HepG2 (cell line): ENCODE data around the gene GPR173. TPM values are rescaled to one million over a fixed set of nuclear protein-coding genes. Genes with fewer than 3 reads are reported as not detected.

Experiments
- KDM2A ChIP-seq: sonication (generic); formaldehyde crosslinking; IDR thresholded peaks from 2 replicates; pipeline ENCODE4 v1.4.0; 2020; ENCODE audit warnings: low read depth, missing genetic modification reagents, borderline replicate concordance
- NFIB ChIP-seq: sonication (generic); formaldehyde crosslinking; IDR thresholded peaks from 2 replicates; pipeline ENCODE4 v1.9.0; 2021; ENCODE audit warnings: missing genetic modification reagents, mild to moderate bottlenecking, borderline replicate concordance
- SAP130 ChIP-seq: IDR thresholded peaks from 2 replicates; pipeline ENCODE4 v1.6.1; 2016; ENCODE audit warnings: low read depth
- SKIL ChIP-seq: sonication (generic); formaldehyde crosslinking; IDR thresholded peaks from 2 replicates; pipeline ENCODE4 v1.8.0; 2022; ENCODE audit warnings: missing genetic modification reagents, mild to moderate bottlenecking, moderate library complexity, borderline replicate concordance
- ZFP36L2 ChIP-seq: sonication (generic); formaldehyde crosslinking; IDR thresholded peaks from 2 replicates; pipeline ENCODE4 v1.4.0; 2020; ENCODE audit warnings: missing genetic modification reagents
- ZNF407 ChIP-seq: sonication (generic); formaldehyde crosslinking; IDR thresholded peaks from one replicate; pipeline ENCODE4 v1.5.1; 2020; ENCODE audit warnings: mild to moderate bottlenecking, missing genetic modification reagents; ENCODE audit errors: not compliant biosample characterization
- ZNF740 ChIP-seq: sonication (generic); formaldehyde crosslinking; IDR thresholded peaks from 2 replicates; pipeline ENCODE4 v1.4.0; 2020; ENCODE audit warnings: missing genetic modification reagents
- polyA plus RNA-seq, 8 experiments: library from polyadenylated mRNA; depleted of rRNA in 3 of 8; stranded (reverse) in 7 of 8; unstranded in 1 of 8; fragments of >200 nt; fragmentation: Illumina TruSeq in 4 of 8; extraction: Trizol in 4 of 8; gene quantifications; 2 replicates each; pipeline versions ENCODE4 v1.2.1 to v1.2.3, GENCODE V29; 2011 to 2016; ENCODE audit warnings: low read depth in 4 of 8, missing spikeins in 1 of 8, mixed read lengths in 1 of 8; ENCODE audit not compliant: insufficient read depth in 1 of 8
- total RNA-seq, 5 experiments: library from RNA; depleted of rRNA; stranded (reverse); fragments of >200 nt; fragmentation: Illumina TruSeq; extraction: Trizol; gene quantifications; 2 replicates each; pipeline ENCODE4 v1.2.3, GENCODE V29; 2016; ENCODE audit warnings: low read depth in 1 of 5
- TF ChIP-seq, protein P1 (sequence below): sonication (generic); formaldehyde crosslinking; IDR thresholded peaks from 2 replicates; pipeline ENCODE4 v1.4.0; 2020; ENCODE audit warnings: missing genetic modification reagents
- TF ChIP-seq, protein P2 (sequence below): sonication (generic); formaldehyde crosslinking; conservative IDR thresholded peaks from 2 replicates; pipeline ENCODE4 v1.4.0; 2020; ENCODE audit warnings: missing genetic modification reagents
- TF ChIP-seq, protein P3 (sequence below): sonication (generic); formaldehyde crosslinking; IDR thresholded peaks from 2 replicates; pipeline ENCODE4 v1.4.0; 2020; ENCODE audit warnings: missing genetic modification reagents

Gene GPR173
- total and polyA plus RNA-seq, 2 of the 13 experiments (the other 11 are each of a cell fraction or from before 2014, with no cell fraction given): 0.04 TPM; not detected in 1

DNA sequence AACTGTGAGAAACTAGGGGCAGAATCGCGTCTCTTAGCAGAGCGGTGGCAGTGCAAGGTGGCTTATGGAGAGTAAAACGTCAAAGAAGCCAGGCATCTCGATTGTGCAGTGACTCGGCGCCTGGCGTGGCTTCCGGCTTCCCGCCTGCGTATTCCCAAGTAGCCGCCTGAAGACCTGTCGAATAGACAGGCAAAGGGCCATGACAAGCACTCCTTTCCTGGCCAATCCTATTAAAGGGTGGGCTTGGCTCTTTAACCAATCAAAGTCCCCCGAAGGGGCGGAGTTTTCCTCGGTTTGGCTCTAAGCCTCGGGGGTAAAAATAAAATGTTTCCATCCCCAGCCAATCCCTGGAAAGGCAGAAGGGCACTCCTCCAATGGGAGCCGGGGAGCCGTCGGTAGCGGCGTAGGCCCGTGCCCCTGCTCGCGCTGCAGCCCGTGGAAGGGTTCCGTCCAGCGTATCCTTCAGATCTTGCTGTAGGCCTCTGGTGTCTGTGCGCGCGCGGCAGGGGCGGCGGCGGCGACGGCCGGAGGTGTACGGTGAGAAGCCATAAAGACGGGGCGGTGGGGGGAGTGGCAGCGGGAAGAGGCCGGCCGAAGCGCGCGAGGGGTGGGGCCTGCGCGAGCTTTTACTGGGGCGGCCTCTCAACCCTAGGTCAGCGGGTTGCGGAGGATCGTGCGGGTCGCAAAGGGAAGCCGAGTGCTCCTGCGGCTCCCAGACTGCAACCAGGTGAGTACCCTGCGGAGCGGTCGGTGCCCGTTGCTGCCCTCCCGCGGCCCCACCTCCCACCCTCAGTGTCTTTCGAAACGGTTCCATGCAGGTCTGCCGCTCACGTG lies 45.4 kb downstream of the GPR173 start, which contains the start of gene KANTR (continued):
- TF ChIP-seq SKIL (CRISPR knock-in tag) (no peak), NFIB (CRISPR knock-in tag) (no peak), ZFP36L2 (CRISPR knock-in tag) (no peak), ZNF407 (CRISPR knock-in tag) (no peak), KDM2A (CRISPR knock-in tag) (peak; percentile 55; the same call in 1 of the 2 replicates), SAP130 (CRISPR knock-in tag) (peak; percentile 74), ZNF740 (CRISPR knock-in tag) (no peak)
- TF ChIP-seq, protein P1, sequence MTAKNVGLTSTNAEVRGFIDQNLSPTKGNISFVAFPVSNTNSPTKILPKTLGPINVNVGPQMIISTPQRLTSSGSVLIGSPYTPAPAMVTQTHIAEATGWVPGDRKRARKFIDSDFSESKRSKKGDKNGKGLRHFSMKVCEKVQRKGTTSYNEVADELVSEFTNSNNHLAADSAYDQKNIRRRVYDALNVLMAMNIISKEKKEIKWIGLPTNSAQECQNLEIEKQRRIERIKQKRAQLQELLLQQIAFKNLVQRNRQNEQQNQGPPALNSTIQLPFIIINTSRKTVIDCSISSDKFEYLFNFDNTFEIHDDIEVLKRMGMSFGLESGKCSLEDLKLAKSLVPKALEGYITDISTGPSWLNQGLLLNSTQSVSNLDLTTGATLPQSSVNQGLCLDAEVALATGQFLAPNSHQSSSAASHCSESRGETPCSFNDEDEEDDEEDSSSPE (CRISPR knock-in tag): peak; percentile 90
- TF ChIP-seq, protein P2, sequence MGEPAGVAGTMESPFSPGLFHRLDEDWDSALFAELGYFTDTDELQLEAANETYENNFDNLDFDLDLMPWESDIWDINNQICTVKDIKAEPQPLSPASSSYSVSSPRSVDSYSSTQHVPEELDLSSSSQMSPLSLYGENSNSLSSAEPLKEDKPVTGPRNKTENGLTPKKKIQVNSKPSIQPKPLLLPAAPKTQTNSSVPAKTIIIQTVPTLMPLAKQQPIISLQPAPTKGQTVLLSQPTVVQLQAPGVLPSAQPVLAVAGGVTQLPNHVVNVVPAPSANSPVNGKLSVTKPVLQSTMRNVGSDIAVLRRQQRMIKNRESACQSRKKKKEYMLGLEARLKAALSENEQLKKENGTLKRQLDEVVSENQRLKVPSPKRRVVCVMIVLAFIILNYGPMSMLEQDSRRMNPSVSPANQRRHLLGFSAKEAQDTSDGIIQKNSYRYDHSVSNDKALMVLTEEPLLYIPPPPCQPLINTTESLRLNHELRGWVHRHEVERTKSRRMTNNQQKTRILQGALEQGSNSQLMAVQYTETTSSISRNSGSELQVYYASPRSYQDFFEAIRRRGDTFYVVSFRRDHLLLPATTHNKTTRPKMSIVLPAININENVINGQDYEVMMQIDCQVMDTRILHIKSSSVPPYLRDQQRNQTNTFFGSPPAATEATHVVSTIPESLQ (CRISPR knock-in tag): no peak
- TF ChIP-seq, protein P3, sequence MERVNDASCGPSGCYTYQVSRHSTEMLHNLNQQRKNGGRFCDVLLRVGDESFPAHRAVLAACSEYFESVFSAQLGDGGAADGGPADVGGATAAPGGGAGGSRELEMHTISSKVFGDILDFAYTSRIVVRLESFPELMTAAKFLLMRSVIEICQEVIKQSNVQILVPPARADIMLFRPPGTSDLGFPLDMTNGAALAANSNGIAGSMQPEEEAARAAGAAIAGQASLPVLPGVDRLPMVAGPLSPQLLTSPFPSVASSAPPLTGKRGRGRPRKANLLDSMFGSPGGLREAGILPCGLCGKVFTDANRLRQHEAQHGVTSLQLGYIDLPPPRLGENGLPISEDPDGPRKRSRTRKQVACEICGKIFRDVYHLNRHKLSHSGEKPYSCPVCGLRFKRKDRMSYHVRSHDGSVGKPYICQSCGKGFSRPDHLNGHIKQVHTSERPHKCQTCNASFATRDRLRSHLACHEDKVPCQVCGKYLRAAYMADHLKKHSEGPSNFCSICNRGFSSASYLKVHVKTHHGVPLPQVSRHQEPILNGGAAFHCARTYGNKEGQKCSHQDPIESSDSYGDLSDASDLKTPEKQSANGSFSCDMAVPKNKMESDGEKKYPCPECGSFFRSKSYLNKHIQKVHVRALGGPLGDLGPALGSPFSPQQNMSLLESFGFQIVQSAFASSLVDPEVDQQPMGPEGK: no peak
